CD4-positive, alpha-beta memory T cell (primary cell): ENCODE data around the gene PALLD. TPM values are rescaled to one million over a fixed set of nuclear protein-coding genes. Genes with fewer than 3 reads are reported as not detected.
"Not testable (repeated sequence)": the region's sequence is repeated elsewhere in the genome, so short reads cannot be mapped to it uniquely, and the experiment has no call there.

Source experiments
- CTCF ChIA-PET: fragments of 350-600 bp; sonication (Branson Sonifier 250); formaldehyde crosslinking; loops from one replicate; lab custom pipeline; 2021; ENCODE audit warnings: inconsistent platforms; ENCODE audit not compliant: partially characterized antibody; lab: Charles Lee
- POLR2A ChIA-PET: fragments of 350-600 bp; sonication (Branson Sonifier 250); formaldehyde crosslinking; loops from one replicate; lab custom pipeline; 2021; ENCODE audit not compliant: partially characterized antibody; lab: Charles Lee
- DNase-seq, 5 donors: peaks; one replicate each; pipeline versions ENCODE4 v3.0.0 to v3.0.0-alpha.2; 2020 to 2022; ENCODE audit warnings: mixed read lengths in 1 of 5
- H3K27ac ChIP-seq: one replicate; pipeline ENCODE4 v1.7.0; 2013; ENCODE audit warnings: low read depth, low read length
- H3K27me3 ChIP-seq: 2 replicates; pipeline ENCODE4 v1.7.0; 2013; ENCODE audit warnings: mild to moderate bottlenecking, low read length, moderate library complexity; ENCODE audit not compliant: insufficient read depth
- H3K36me3 ChIP-seq: 2 replicates; pipeline ENCODE4 v1.7.0; 2013; ENCODE audit warnings: mild to moderate bottlenecking, low read length, moderate library complexity; ENCODE audit not compliant: insufficient read depth
- H3K4me1 ChIP-seq: 2 replicates; pipeline ENCODE4 v1.7.0; 2013; ENCODE audit warnings: mild to moderate bottlenecking, low read length, moderate library complexity; ENCODE audit not compliant: insufficient read depth
- H3K4me3 ChIP-seq, 2 donors: one replicate each; pipeline ENCODE4 v1.7.0; 2013; ENCODE audit warnings: low read length in 2 of 2, mild to moderate bottlenecking in 1 of 2
- H3K9me3 ChIP-seq, 2 donors: one replicate each; pipeline ENCODE4 v1.7.0; 2013; ENCODE audit warnings: low read length in 2 of 2, control low read depth in 1 of 2; ENCODE audit not compliant: control insufficient read depth in 1 of 2
- H3K27ac Mint-ChIP-seq, 7 donors: one replicate each; pipeline ENCODE4 v1.8.0; 2020 to 2021; ENCODE audit warnings: mixed read lengths in 7 of 7, mild to moderate bottlenecking in 6 of 7, inconsistent platforms in 3 of 7, moderate library complexity in 3 of 7
- H3K27me3 Mint-ChIP-seq, 2 donors: one replicate each; pipeline ENCODE4 v1.8.0; 2020 to 2021; ENCODE audit warnings: mixed read lengths in 2 of 2
- H3K36me3 Mint-ChIP-seq, 2 donors: one replicate each; pipeline ENCODE4 v1.8.0; 2020 to 2021; ENCODE audit warnings: mixed read lengths in 2 of 2, inconsistent platforms in 1 of 2, mild to moderate bottlenecking in 1 of 2
- H3K4me1 Mint-ChIP-seq, 4 donors: one replicate each; pipeline ENCODE4 v1.8.0; 2020 to 2021; ENCODE audit warnings: mixed read lengths in 4 of 4, mild to moderate bottlenecking in 1 of 4
- H3K4me3 Mint-ChIP-seq, 8 donors: one replicate each; pipeline ENCODE4 v1.8.0; 2020 to 2021; ENCODE audit warnings: mixed read lengths in 8 of 8, mild to moderate bottlenecking in 7 of 8, moderate library complexity in 6 of 8, inconsistent platforms in 3 of 8
- H3K9me3 Mint-ChIP-seq, 8 donors: one replicate each; pipeline ENCODE4 v1.8.0; 2020 to 2021; ENCODE audit warnings: mixed read lengths in 8 of 8, mild to moderate bottlenecking in 5 of 8, inconsistent platforms in 3 of 8, moderate library complexity in 1 of 8
- intact Hi-C: fragments of 100-400 bp; cut with micrococcal nuclease; formaldehyde crosslinking; loops from one replicate; pipeline ENCODE4 v1.15.1; 2023
- polyA plus RNA-seq, 2 donors: library from polyadenylated mRNA; unstranded; fragments of 300-500 nt; fragmentation: Illumina TruSeq; gene quantifications; one replicate each; pipeline ENCODE4 v1.2.3, GENCODE V29; 2021
- total RNA-seq, 2 experiments: library from RNA; stranded (reverse); gene quantifications; one replicate each; pipeline ENCODE4 v1.2.3, GENCODE V29; 2021

PALLD gene
- total and polyA plus RNA-seq, 4 experiments from 2014 or later = 0.55 to 1.4 (median 1.0) TPM; not detected in 1

- POLR2A ChIA-PET, H3K9me3 Mint-ChIP-seq, H3K9me3 ChIP-seq, H3K4me3 ChIP-seq, H3K36me3 ChIP-seq, H3K27ac ChIP-seq, H3K36me3 Mint-ChIP-seq, H3K27me3 ChIP-seq, H3K4me3 Mint-ChIP-seq, DNase-seq, H3K27me3 Mint-ChIP-seq: not testable (repeated sequence)
- peaks cover 36% of the 10 kb centered on the region for H3K4me1 ChIP-seq
- CTCF ChIA-PET = interaction anchor here (0.6 to 1.4 kb wide), 5 partner anchors 9 to 410 kb away, joined by 3 to 5 read pairs (median 3); no protein-coding TSS in a partner anchor
- H3K27ac Mint-ChIP-seq = peak overlapping the region in 1 of 7 donors; percentile 53
- H3K4me1 Mint-ChIP-seq = peaks cover 24 to 43% (median 34%) of the 10 kb centered on the region in 4 donors
- intact Hi-C loops = loop anchor here (5.0 to 10.0 kb wide), 2 partner anchors 403 to 971 kb away; no protein-coding TSS in a partner anchor
Observed at GRCh38 chr4:168513826-168514225, 17.0 kb downstream of the PALLD start.

GRCh38 chr4:168514249-168514852, 17.5 kb downstream of the PALLD start:
- H3K4me3 Mint-ChIP-seq = no peak overlapping the region
- no peaks in the 10 kb centered on the region for H3K9me3 ChIP-seq
- peak overlapping the region in 1 of 7 donors; percentile 53 for H3K27ac Mint-ChIP-seq
- no peak overlapping the region for H3K27ac ChIP-seq
- ChIA-PET CTCF (interaction anchor here (0.6 to 1.4 kb wide), 6 partner anchors 10 to 1052 kb away, joined by 3 to 5 read pairs (median 3); no protein-coding TSS in a partner anchor), POLR2A (no interaction called here)
- H3K27me3 ChIP-seq = no peaks in the 10 kb centered on the region
- no peak overlapping the region for H3K4me3 ChIP-seq
- no peaks in the 10 kb centered on the region for H3K27me3 Mint-ChIP-seq
- no peaks in the 10 kb centered on the region for H3K36me3 ChIP-seq
- peaks cover 24 to 42% (median 33%) of the 10 kb centered on the region in 4 donors for H3K4me1 Mint-ChIP-seq
- H3K36me3 Mint-ChIP-seq = no peaks in the 10 kb centered on the region
- intact Hi-C loops = loop anchor here (5.0 to 10.0 kb wide), 2 partner anchors 403 to 970 kb away; no protein-coding TSS in a partner anchor
- peaks cover 35% of the 10 kb centered on the region for H3K4me1 ChIP-seq
- DNase-seq = peak in 4 of 5 donors; percentile 18 to 29 (median 22)
- no peaks in the 10 kb centered on the region for H3K9me3 Mint-ChIP-seq

DNA sequence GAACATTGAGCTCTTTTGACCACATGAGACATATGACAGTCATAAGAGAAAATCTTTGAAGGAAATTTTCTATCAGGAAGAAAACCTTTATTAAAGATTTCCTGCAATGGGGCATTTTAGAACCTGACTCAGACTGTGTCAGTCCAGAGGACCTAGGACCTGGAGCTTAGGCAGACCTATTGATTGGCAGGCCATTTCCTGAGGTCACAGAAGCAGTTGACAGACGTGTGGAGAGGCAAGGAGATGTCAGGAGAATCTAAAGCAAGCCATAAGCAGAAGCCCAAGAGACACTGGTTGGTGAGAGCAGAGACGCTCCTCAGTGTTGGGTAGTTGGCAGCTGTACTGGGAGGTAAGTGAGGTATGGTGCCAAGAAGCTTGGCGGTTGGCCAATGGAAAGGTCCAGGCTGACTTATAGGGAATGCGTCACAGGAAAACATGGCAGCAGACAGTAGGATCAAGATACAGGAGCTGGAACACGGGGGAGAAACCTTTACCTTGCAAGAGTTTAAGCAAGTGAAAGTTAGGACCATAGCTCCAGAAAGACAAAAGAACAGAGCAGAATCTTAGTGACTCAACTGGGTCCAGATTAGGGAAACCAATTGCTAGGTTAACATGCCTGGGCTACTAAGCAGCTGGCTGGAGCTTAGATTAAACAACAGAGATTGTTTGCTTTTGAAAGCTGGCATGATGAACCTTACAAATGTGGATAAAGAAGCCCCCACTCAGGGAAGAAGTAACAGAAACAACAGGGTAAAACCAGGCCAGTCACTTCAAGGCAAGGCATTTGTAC, 18.6 kb downstream of the PALLD start:
- Mint-ChIP-seq H3K27ac (no peak overlapping the region), H3K4me1 (peaks cover 17 to 31% (median 23%) of the 10 kb centered on the region in 4 donors), H3K36me3 (no peaks in the 10 kb centered on the region), H3K9me3 (no peaks in the 10 kb centered on the region), H3K27me3 (no peaks in the 10 kb centered on the region), H3K4me3 (no peak overlapping the region)
- H3K4me1 ChIP-seq = peaks cover 26% of the 10 kb centered on the region
- ChIA-PET POLR2A (no interaction called here), CTCF (interaction anchor here (1.1 to 1.8 kb wide), 7 partner anchors 9 to 1051 kb away, joined by 3 to 4 read pairs (median 3); partner anchors contain the start of gene DDX60L)
- DNase-seq = no peak
- intact Hi-C loops = loop anchor here (10.0 kb wide), 1 partner anchor 969 kb away; no protein-coding TSS in a partner anchor
- H3K9me3 ChIP-seq = no peaks in the 10 kb centered on the region
- no peaks in the 10 kb centered on the region for H3K27me3 ChIP-seq
- H3K4me3 ChIP-seq = no peak overlapping the region
- no peaks in the 10 kb centered on the region for H3K36me3 ChIP-seq
- H3K27ac ChIP-seq = no peak overlapping the region

- DNase-seq = no peak
- H3K27me3 ChIP-seq = no peaks in the 10 kb centered on the region
- H3K27ac ChIP-seq = no peak overlapping the region
- no peaks in the 10 kb centered on the region for H3K9me3 ChIP-seq
- Mint-ChIP-seq H3K9me3 (no peaks in the 10 kb centered on the region), H3K36me3 (no peaks in the 10 kb centered on the region), H3K4me1 (peaks cover 10 to 18% (median 14%) of the 10 kb centered on the region in 4 donors), H3K27me3 (peaks cover 0 to 2% of the 10 kb centered on the region in 2 donors), H3K27ac (no peak overlapping the region), H3K4me3 (no peak overlapping the region)
- ChIA-PET POLR2A (no interaction called here), CTCF (no interaction called here)
- peaks cover 13% of the 10 kb centered on the region for H3K4me1 ChIP-seq
- intact Hi-C loops = loop anchor here (10.0 kb wide), 1 partner anchor 968 kb away; no protein-coding TSS in a partner anchor
- H3K36me3 ChIP-seq = no peaks in the 10 kb centered on the region
- no peak overlapping the region for H3K4me3 ChIP-seq
Observed at GRCh38 chr4:168516841-168517240, 20.0 kb downstream of the PALLD start.

GRCh38 chr4:168519576-168519975, 22.7 kb downstream of the PALLD start:
- POLR2A ChIA-PET = no interaction called here
- Mint-ChIP-seq H3K9me3 (no peaks in the 10 kb centered on the region), H3K4me3 (no peak overlapping the region), H3K36me3 (no peaks in the 10 kb centered on the region), H3K27me3 (peaks cover 0 to 5% of the 10 kb centered on the region in 2 donors), H3K4me1 (peaks cover 0 to 1% (median 0%) of the 10 kb centered on the region in 4 donors), H3K27ac (no peak overlapping the region)
- intact Hi-C loops = loop anchor here (10.0 kb wide), 1 partner anchor 965 kb away; no protein-coding TSS in a partner anchor
- CTCF ChIA-PET = no interaction called here
- H3K27ac ChIP-seq = no peak overlapping the region
- no peaks in the 10 kb centered on the region for H3K4me1 ChIP-seq
- H3K36me3 ChIP-seq = no peaks in the 10 kb centered on the region
- no peak for DNase-seq
- no peaks in the 10 kb centered on the region for H3K27me3 ChIP-seq
- H3K4me3 ChIP-seq = no peak overlapping the region
- H3K9me3 ChIP-seq = no peaks in the 10 kb centered on the region

- H3K27me3 ChIP-seq = no peaks in the 10 kb centered on the region
- Mint-ChIP-seq H3K27ac (no peak overlapping the region), H3K4me1 (peaks cover 0 to 1% (median 0%) of the 10 kb centered on the region in 4 donors), H3K9me3 (peaks cover 0 to 2% (median 0%) of the 10 kb centered on the region in 8 donors), H3K27me3 (peaks cover 3 to 16% of the 10 kb centered on the region in 2 donors), H3K4me3 (no peak overlapping the region), H3K36me3 (no peaks in the 10 kb centered on the region)
- intact Hi-C loops = no loop called here
- no peak for DNase-seq
- H3K27ac ChIP-seq = no peak overlapping the region
- CTCF ChIA-PET = no interaction called here
- no peak overlapping the region for H3K4me3 ChIP-seq
- no peaks in the 10 kb centered on the region for H3K36me3 ChIP-seq
- no peaks in the 10 kb centered on the region for H3K9me3 ChIP-seq
- no peaks in the 10 kb centered on the region for H3K4me1 ChIP-seq
- POLR2A ChIA-PET = no interaction called here
Observed at GRCh38 chr4:168521721-168522120, 24.9 kb downstream of the PALLD start.

- ChIA-PET CTCF (no interaction called here), POLR2A (no interaction called here)
- no peak for DNase-seq
- Mint-ChIP-seq H3K4me1 (peaks cover 0 to 1% (median 0%) of the 10 kb centered on the region in 4 donors), H3K4me3 (no peak overlapping the region), H3K27ac (no peak overlapping the region), H3K36me3 (no peaks in the 10 kb centered on the region), H3K9me3 (peaks cover 0 to 2% (median 0%) of the 10 kb centered on the region in 8 donors), H3K27me3 (peaks cover 3 to 19% of the 10 kb centered on the region in 2 donors)
- Histone ChIP-seq H3K27ac (no peak overlapping the region), H3K4me3 (no peak overlapping the region), H3K9me3 (no peaks in the 10 kb centered on the region), H3K27me3 (no peaks in the 10 kb centered on the region), H3K36me3 (no peaks in the 10 kb centered on the region), H3K4me1 (no peaks in the 10 kb centered on the region)
- intact Hi-C loops = no loop called here
Observed at GRCh38 chr4:168522356-168522755, 25.5 kb downstream of the PALLD start.
